ENCODE measurements around the gene ASXL3.

ASXL3 gene

GRCh38 chr18:33583901-33584300, 5.9 kb downstream of the ASXL3 start:
- no peak for DNase-seq (ENCODE audit: low spot score)

GRCh38 chr18:33584548-33585430, 6.8 kb downstream of the ASXL3 start:
- no peak for DNase-seq (ENCODE audit: low spot score)

- no peak for DNase-seq (ENCODE audit: low spot score)
These were observed 7.4 kb downstream of the ASXL3 start for GRCh38 chr18:33585431-33585775.

- no peak for DNase-seq (ENCODE audit: low spot score)
These were observed 10.3 kb downstream of the ASXL3 start for GRCh38 chr18:33588361-33588760.

- no peak for DNase-seq (ENCODE audit: low spot score)
These were observed 15.2 kb downstream of the ASXL3 start for GRCh38 chr18:33593261-33593660.

GRCh38 chr18:33594799-33595198, 16.8 kb downstream of the ASXL3 start:
- DNase-seq (ENCODE audit: low spot score), result no peak

- no peak for DNase-seq (ENCODE audit: low spot score)
These were observed 18.3 kb downstream of the ASXL3 start for GRCh38 chr18:33596178-33596854.

- no peak for DNase-seq (ENCODE audit: low spot score)
These were observed 22.8 kb downstream of the ASXL3 start for GRCh38 chr18:33600846-33601245.

- DNase-seq (ENCODE audit: low spot score), result no peak
These were observed 25.4 kb downstream of the ASXL3 start for GRCh38 chr18:33603454-33603853.

GRCh38 chr18:33605250-33605649, 27.2 kb downstream of the ASXL3 start:
- DNase-seq (ENCODE audit: low spot score), result no peak

- no peak for DNase-seq (ENCODE audit: low spot score)
These were observed 28.6 kb downstream of the ASXL3 start for GRCh38 chr18:33606621-33607020.

- DNase-seq (ENCODE audit: low spot score), result no peak
These were observed 33.6 kb downstream of the ASXL3 start for GRCh38 chr18:33611525-33612135.

GRCh38 chr18:33612632-33613031, 34.6 kb downstream of the ASXL3 start:
- no peak for DNase-seq (ENCODE audit: low spot score)

GRCh38 chr18:33616556-33616955, 38.5 kb downstream of the ASXL3 start:
- DNase-seq (ENCODE audit: low spot score), result no peak

GRCh38 chr18:33627114-33627513, 49.1 kb downstream of the ASXL3 start:
- DNase-seq (ENCODE audit: low spot score), result no peak

- DNase-seq (ENCODE audit: low spot score), result no peak
These were observed 52.5 kb downstream of the ASXL3 start for GRCh38 chr18:33630476-33630875.

- no peak for DNase-seq (ENCODE audit: low spot score)
These were observed 63.1 kb downstream of the ASXL3 start for GRCh38 chr18:33641141-33641540.

GRCh38 chr18:33644494-33644893, 66.5 kb downstream of the ASXL3 start:
- DNase-seq (ENCODE audit: low spot score), result no peak

- no peak for DNase-seq (ENCODE audit: low spot score)
These were observed 69.3 kb downstream of the ASXL3 start for GRCh38 chr18:33647365-33647764.

- no peak for DNase-seq (ENCODE audit: low spot score)
These were observed 74.6 kb downstream of the ASXL3 start for GRCh38 chr18:33652635-33653034.

GRCh38 chr18:33653231-33653630, 75.2 kb downstream of the ASXL3 start:
- no peak for DNase-seq (ENCODE audit: low spot score)

- DNase-seq (ENCODE audit: low spot score), result no peak
These were observed 79.0 kb downstream of the ASXL3 start for GRCh38 chr18:33656889-33657448.
